Smooth muscle cell of the brain vasculature (primary cell): Measurements from ENCODE around the gene TFF2.

ENCODE experiments used
- DNase-seq: peaks from one replicate; pipeline ENCODE4 v3.0.0-alpha.2; 2012; ENCODE audit warnings: low read depth, low spot score

Gene TFF2

DNA sequence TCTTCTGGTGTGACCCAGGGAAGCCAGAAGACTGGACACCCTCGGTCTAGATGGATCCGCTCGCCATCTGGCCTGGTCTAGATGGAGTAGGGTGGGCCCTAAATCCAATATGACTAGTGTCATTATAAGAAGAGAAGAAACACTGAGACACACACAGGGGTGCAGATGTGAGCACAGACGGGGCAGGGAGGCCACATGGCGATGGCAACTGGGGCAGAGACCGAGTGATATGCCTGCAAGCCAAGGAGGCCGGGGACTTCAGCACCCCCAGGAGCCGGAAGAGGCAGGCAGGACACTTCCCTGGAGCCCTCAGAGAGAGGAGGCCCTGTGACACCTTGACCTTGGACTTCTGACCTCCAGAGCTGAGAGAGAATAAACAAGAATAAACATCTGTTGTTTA, 30.0 kb downstream of the TFF2 start:
- DNase-seq = no peak

DNA sequence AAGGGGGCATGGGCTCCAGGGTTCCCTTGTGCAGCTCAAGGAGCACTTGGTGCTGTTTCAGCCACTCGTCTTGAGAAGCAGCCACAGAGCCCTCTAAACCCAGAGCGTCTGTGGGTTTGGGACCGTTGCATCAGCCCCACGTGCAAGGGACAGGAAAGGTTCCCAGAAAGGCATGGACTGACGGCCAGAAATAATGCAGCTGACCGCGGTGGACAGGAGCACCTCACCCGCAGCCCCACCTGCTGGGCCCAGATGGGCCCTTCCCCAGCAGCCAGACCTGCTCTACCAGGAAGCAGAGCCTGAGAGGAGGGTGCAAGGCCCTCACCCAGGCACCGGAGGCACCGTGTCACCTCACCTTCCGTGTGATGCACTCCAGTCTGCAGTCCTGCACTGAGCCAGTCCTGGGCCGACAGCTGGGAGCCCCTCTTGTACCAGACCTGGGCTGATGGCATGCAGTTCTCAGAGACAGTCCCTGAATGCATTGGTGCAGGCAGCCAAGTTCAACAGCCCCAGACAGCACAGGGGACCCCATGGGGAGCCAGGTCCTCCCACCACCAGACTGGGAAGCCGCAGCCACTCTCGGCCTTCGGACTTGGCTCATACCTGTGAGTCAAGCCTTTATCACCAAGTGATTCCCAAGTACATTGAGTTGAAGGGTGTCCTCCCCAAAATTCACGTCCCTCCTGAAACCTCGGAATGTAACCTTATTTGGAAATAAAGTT, 30.8 kb downstream of the TFF2 start:
- DNase-seq = no peak

DNA sequence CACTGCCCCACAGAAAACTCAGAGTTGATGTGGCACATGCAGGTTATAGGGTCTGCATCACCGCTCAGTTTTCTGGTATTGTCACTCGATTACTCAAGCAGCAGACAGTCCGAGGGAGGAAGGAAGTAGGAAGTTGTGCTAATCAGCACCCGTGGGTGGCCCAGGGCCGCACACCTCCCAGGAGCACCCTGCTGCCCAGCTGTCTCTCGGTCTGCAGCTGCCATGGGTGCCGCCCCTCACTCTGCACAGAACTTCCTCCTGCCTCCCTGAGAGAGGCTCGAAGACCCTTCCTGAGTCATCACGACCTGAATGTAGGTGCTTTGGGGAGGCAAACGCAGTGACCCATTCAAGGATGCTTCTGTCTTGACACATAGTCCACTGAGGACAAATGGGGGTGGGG, 31.4 kb downstream of the TFF2 start:
- no peak for DNase-seq

DNA sequence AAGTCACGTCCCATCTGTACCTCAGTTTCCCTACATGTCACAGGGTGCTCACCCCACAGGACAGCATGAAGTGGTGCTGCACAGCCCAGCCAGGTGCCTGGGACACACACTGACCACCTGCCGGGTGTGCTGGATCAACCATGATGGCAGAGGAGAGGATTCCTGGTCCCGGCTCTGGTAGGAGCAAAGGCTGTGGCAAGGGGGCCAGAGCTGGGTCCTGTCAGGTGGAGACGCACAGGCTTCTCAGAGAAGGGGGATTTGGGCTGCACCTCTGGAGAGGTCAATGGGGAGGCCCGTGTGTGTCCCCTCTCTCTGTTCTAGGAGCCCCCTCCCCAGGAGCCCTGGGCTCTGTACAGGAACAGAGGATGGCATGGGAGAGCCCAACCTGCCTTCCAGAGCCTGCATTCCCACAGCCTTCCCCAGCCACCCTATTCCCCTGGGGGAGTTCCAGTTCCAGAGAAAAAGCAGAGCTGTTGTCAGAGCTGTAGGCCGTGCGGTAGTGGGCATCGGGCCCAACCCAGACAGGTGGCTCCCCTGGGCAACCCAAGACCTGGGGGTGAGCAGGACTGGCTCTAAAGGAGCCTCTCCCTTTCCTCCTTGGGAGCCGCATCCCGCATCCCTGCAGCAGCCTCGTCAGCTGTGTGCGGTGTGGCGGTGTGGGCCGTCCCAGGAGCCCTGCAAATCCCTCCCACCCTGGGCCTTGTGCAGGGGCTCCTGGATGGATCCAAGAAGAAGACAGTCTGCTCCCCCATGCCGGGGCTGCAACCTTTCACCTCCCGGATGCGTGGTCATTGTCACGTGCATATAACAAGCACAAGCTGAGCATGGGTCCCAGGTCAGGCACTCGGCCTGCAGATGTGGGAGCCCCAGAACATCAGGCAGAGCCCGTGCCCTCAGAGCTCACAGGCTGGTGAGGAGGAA, 32.7 kb downstream of the TFF2 start:
- no peak for DNase-seq

DNA sequence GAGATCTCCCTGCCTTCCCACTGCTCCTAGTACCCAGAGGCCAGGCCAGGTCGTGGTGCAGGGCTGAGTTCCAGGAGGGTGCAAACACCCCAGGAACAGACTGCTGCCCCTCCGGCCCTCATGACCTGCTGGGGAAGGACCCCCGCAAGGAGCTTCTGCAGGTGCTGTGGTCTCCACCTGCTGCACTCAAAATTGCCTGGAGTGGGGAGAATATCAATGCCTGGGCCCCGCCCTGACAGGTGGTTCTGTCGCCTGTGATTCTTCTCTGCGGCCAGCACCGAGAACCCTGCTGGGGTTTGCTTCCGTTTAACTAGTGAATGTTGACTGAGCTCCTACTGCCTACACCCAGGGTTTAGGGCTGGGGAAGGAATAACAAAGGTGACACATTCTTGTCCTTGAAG, 33.5 kb downstream of the TFF2 start:
- no peak for DNase-seq

DNA sequence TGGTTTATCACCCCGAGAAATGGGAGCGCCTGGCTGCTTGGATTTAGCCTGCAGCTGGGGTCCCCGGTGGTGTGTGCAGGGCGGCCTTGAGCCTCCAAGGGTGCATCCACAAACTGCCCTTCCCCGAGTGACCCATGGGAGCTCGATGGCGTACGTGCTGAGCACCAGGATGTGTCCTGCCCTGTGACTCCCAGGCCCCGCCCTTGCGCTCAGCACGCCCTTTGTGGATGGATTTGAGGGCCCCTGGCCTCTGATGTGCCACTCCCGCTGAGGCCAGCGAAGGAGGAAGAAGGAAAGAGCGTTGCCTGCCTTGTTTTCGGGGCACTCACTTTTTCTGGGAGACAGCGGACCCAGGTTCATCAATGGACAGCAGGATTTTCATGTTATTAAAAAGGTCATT, 33.9 kb downstream of the TFF2 start:
- DNase-seq = no peak

DNA sequence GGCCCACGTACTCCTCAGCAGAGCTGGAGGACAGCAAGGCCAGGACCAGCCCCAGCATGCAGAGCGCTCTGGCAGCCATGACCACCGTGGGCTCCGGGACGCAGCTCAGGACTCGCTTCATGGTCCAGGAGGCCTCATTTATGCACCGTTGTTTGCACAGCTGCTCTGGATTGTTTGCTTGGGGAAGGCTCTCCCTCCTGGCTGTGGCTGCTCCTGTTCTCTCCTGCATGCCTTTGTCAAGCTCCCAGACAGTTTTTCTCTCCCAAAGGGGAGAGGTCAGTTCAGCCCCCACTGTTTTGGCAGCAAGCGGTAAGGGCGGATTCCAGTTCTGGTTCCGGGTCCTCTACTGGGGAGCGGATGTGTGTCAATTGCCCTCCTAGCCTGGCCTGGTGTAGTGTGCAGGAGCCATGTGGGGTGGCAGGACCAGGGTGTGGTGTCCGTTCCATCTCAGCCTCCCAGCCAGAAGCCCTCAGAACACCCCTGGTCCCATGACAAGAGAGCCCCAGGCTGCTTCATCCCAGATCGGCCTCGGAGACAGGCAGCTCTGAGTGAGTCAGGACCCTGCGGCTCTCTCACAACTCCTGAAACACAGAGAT, 35.4 kb downstream of the TFF2 start, which contains the start of gene TFF3:
Gene TFF3 (minus strand): TSS at position 114 of the 596 bp plus-strand sequence. CDS start 35 bp downstream, at position 79.
- peak; percentile 92 for DNase-seq

DNA sequence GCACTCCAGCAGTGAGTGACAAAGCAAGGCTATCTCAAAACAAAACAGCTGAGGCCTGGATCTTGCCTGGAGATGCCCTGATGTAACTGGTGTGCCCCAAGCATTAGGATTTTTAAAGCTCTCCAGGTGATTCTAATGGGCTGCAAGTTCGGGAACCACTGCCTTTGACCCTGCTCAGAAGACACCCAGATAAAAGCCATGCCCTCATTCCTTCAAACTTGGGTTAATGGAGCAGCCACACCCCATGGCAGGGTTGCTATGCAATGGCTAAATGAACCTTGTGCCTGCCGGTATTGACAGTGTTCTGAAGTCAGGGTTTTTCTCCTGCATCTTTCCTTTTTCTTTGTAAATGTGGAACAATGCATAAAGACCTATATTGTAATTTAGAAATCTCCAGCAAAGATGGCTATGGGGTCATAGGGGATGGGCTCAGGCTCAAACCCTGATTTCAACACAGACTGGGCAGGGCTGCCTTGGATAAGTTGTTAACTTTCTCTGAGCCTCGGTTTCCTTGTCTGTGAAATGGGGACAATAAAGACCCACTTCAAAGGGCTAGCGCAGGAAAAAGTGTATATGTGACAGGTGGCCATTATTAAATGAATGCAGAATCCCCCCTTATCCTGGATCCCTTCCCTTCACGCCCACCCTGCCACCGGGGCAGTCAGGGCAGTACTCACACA, 36.0 kb downstream of the TFF2 start:
- DNase-seq = no peak

DNA sequence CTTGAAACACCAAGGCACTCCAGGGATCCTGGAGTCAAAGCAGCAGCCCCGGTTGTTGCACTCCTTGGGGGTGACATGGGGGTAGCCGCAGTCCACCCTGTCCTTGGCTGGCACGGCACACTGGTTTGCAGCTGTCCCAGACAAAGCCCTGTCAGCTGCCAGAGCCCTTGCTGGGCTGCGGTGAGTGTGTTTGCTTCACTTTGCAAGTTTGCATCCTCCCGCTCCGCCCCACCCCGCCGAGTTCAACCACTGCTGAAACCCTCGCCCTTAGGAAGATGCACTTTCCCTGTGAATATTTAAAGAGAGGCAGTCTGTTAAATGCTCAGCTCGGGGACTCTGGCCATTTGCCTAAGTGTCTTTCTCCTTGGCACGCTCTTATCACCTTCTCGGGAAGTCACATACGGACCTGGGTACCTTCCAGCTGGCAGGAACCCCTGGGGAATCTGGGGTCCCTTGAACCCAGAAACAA, 37.3 kb downstream of the TFF2 start:
- peak; percentile 60 for DNase-seq

DNA sequence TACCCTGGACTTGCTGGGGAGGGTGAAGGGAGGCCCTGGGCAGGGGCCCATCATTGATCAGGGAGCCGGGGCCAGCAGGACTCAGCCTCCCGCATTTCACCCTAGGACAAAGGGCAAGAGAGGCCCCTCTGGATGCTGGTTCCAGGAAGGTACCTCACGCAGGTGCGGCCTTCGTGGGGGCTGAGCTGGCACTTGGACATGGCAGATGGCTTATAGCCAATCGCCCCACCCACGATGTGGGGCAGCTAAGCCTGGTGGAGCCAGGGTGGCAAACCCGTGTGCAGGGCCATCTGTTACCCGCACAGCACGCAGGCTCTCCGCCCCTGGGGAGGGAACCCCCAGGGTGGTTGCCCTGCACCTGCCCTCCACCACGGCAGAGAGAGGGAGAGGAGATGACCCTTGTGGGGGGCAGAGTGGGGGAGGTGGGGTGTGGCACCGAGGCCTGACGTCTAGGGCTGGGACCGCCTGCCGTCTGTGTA, 38.1 kb downstream of the TFF2 start:
- DNase-seq = no peak

DNA sequence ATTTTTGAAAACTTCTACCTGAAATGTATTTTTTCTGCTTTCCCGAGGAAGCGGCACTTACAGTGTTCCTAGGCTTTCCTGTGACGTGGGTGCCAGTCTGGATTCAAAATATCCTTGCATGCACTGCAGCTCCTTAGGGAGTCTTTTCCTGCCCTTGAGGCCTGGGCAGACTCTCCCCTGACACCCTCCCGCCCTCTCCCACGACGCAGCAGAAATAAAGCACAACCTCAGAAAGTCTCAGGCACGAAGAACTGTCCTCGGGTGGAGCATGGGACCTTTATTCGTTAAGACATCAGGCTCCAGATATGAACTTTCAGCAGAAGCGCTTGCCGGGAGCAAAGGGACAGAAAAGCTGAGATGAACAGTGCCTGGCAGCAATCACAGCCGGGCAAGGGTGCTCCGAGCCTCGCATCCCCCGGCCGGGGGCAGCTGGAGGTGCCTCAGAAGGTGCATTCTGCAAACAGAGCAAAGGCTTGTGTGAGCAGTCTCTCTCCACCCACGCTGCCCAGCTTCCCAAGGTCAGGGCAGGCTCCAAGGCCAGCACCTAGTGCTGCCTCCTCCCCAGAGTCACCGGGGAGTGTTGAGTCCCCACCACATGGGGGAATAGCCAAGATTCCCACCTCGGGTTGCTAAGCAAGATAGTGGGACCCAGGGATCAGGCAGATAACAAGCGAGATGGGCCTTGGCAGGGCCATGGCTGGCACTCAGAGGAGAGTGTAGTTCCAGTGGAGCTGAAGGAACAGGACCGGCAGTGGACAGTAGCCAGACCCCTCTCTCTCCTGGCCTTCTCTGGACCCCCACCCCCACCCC, 38.8 kb downstream of the TFF2 start:
- no peak for DNase-seq

DNA sequence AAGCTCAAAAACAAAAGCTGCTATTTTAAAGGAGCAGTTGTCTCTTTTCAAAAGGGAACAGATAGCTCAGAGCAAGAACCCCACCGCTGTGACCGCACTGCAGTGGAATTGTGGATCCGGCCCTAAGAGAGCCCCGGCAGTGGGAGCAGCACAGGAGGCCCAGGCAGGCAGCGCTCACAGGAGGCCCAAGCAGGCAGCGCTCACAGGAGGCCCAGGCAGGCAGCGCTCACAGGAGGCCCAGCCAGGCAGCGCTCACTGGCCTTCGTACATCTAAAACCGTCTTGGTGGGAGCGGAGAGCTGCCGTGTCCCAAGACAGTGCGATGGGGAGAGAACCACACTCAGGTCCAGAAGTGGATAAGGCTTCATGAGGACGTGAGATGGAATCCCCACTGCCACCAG, 39.6 kb downstream of the TFF2 start:
- DNase-seq = no peak

DNA sequence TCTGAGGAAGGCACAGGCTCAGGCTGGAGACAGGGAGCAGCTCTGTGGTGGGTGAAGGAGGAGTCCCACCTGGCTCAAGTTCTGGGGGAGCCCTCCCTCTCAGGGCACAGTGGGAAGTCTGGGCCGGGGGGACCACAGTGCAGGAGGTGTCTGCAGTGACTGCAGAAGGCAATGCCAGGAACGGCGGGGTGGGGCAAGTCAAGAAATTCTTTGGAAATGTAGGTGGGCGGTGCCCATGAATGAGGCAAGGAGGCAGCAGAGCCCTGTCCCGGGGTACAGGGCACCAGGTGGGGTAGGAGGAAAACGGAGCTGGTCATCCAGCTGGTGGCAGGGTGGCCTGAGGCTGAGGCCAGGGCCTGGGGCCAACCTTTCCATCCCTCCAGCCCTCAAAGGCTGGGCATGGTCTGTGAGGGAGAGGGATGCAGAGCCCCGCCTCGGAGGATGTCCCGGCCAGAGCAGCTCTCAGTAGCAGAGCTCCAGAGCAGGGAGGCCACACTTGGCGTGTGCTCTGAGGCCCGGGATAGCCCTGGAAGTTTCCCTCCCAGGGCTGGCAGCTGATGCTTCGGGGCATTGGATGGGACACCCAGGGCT, 40.3 kb downstream of the TFF2 start:
- DNase-seq = no peak

DNA sequence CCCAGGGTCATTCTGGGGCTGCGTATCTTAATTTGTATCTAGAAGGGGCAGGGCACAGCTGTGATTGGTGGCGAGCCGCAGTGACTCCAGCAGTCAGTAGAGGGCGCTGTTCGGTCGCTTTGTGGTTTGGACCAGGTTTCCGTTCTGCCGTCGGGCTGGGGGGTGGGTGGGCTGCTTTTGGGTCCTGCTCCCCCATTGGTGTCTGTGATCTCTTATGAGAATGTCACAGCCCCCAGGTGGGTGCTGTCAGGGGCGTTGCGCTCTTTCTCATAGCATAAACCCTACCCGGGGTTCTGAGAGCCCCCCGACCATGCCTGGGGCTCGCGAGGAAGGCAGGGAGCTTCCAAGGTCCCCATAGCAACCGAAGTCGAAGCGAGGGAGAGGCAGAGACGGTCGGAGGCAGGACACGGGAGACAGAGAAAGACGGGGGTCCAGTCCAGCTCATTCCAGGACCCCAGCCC, 41.0 kb downstream of the TFF2 start:
- DNase-seq = no peak

DNA sequence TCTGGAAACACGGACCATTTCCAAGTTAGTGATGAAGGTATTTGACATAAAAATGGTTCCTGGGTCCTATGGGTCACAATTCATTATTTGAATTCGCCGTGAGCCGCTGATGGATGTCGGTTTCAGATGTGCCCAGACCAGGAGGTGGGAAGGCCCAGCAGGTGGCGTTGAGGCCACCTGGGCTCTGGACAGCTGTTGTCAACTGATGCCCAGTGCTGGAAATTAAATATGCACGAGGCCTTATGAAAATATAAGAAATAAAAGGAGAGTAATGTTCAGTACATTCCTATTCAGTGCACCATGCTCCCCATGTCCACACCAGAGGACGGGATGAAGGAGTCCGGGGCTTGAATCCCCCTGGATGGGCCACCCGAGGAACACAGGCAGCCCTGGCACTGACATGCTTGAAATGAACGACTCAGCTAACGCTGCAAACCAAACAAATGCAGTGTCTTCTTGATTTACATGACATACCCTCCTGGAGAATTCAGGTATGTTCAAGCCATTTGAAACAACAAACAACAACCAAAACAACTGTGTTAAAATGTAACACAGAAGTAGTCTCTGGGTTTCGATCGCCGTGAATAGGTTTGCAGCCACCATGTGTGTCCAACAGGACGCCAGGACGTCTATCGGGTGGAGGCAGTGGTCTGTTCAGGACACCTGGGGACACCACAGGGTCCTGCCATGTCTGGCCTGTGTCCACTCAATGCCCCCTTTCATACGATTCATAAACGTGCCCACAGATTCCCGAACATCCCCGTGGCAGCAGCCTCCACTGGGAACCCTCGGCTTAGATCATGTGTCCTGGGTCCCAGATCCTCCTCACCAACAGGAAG, 41.7 kb downstream of the TFF2 start:
- DNase-seq = no peak

DNA sequence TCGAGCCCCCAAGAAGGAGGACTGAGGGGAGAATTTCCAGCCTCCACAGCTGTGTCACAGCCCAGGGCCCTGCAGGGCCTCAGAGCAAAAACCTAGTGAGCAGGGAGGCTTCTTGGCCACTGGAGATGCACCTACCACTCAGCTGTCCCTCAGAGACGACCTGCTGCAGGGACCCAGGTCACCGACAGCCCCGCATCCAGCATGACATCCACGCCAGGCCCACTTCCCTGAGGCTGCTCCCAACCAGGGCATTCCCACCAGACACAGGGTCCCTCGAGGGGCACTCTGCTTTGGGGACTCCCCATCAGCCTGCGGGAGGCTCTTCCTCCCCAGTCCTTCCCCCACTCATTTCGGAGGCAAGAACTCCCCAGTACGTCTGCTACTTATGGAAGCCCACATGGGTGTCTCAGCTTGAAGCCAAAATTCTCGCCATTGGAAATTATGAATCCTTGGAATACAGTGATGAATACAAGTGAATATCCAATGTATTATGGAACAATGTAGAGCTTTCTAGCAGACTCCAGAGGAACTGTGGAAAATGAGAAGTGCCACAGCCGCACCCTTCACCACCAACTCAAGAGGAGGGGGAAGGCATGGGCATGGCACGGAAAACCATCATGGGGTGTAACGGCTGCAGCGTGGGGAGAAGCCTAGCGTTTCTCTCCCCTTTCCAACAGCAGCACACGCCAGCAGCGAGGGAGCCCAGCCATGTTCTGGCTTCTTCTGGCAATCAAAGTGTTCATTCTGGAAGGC, 42.5 kb downstream of the TFF2 start:
- DNase-seq = no peak

DNA sequence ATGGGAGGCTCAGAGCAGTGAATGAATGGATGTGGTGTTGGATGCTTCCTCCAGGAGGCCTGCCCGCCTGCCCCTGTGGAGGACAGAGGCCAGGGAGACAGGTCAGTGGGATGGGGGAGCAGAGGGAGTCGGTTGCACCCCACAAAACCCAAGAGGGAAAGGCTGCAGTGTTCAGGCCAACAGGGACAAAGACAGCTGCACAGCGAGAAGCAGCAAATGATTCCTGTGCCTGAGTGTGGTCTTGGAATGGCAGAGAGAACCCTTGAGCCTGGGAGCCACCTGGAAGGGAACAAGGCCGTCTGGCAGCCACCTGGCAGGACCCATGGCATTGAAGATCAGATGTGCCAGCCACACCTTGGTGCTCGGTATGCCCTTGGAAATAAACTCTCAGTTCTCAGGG, 43.7 kb downstream of the TFF2 start:
- no peak for DNase-seq

DNA sequence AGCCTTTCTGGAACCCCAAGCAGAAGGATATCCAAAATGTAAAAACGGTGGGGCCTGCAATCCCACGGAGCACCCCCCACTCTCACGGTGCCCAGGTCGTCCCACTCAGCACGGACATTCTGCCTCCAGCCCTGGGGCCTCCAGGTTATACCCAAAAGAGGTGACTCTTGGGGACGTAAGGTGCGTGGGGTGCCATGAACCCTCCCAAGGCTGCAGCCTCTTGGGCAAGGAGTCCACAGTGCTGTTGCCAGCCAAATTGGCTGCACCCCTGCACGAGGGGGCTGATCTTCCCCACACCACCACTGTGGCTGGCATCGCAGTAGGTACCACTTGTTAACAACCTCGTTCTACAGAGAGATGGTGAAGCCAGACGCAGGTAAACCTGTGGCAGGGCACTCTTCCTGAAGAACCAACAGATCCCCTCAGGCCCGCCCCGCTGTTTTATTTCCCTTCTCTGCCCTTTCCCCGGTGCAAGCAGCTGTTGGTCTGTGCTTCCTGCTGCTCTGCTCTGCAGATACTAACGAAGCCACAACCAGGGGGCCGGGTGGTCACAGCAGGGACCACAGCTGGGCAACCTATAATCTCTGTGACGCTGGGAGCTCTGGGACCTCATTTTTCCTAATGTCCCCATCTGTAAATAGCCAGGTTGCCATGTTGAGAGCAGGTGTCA, 44.3 kb downstream of the TFF2 start:
- no peak for DNase-seq
